Mesendoderm (in vitro differentiated cells): ENCODE measurements around the gene DNAH17. TPM values are rescaled to one million over a fixed set of nuclear protein-coding genes. Genes with fewer than 3 reads are reported as not detected.

Experiments
- DNase-seq: peaks from one replicate; pipeline ENCODE4 v3.0.0; 2013
- H2AK5ac ChIP-seq: 2 replicates; pipeline ENCODE4 v1.6.1; 2013; ENCODE audit warnings: low read length, inconsistent platforms
- H2BK120ac ChIP-seq: 2 replicates; pipeline ENCODE4 v1.6.1; 2013; ENCODE audit warnings: low read depth, mild to moderate bottlenecking, low read length, moderate library complexity, mixed read lengths
- H2BK15ac ChIP-seq: replicated peaks from 2 replicates; pipeline ENCODE4 v1.6.1; 2013; ENCODE audit warnings: low read depth, mild to moderate bottlenecking, moderate library complexity
- H2BK5ac ChIP-seq: 2 replicates; pipeline ENCODE4 v1.6.1; 2013; ENCODE audit warnings: low read length, inconsistent platforms
- H3K18ac ChIP-seq: 2 replicates; pipeline ENCODE4 v1.6.1; 2013; ENCODE audit warnings: mild to moderate bottlenecking, low read length, mixed read lengths
- H3K23ac ChIP-seq: one replicate; pipeline ENCODE4 v1.6.1; 2013; ENCODE audit warnings: low read length
- H3K27ac ChIP-seq: 2 replicates; pipeline ENCODE4 v1.5.1; 2013; ENCODE audit warnings: low read depth, mild to moderate bottlenecking, inconsistent platforms, low read length, moderate library complexity
- H3K27me3 ChIP-seq: 2 replicates; pipeline ENCODE4 v1.6.1; 2013; ENCODE audit warnings: low read length, control low read depth, mild to moderate bottlenecking, inconsistent platforms; ENCODE audit not compliant: insufficient read depth, poor library complexity
- H3K36me3 ChIP-seq: 2 replicates; pipeline ENCODE4 v1.6.1; 2013; ENCODE audit warnings: low read length, inconsistent platforms; ENCODE audit not compliant: control insufficient read depth, insufficient read depth
- H3K4ac ChIP-seq: one replicate; pipeline ENCODE4 v1.6.1; 2013; ENCODE audit warnings: low read depth, mild to moderate bottlenecking, low read length, moderate library complexity
- H3K4me1 ChIP-seq: 2 replicates; pipeline ENCODE4 v1.6.1; 2013; ENCODE audit warnings: low read depth, low read length, inconsistent platforms; ENCODE audit not compliant: control insufficient read depth
- H3K4me2 ChIP-seq: 2 replicates; pipeline ENCODE4 v1.6.1; 2013; ENCODE audit warnings: low read length
- H3K4me3 ChIP-seq: 2 replicates; pipeline ENCODE4 v1.5.1; 2013; ENCODE audit warnings: mild to moderate bottlenecking, low read length
- H3K56ac ChIP-seq: one replicate; pipeline ENCODE4 v1.6.1; 2013; ENCODE audit warnings: low read length
- H3K79me1 ChIP-seq: 2 replicates; pipeline ENCODE4 v1.6.1; 2013; ENCODE audit warnings: low read length, inconsistent platforms
- H3K79me2 ChIP-seq: 2 replicates; pipeline ENCODE4 v1.6.1; 2013; ENCODE audit warnings: mild to moderate bottlenecking, low read length; ENCODE audit not compliant: control insufficient read depth, insufficient read depth
- H3K9ac ChIP-seq: 2 replicates; pipeline ENCODE4 v1.6.1; 2013; ENCODE audit warnings: low read length, inconsistent platforms
- H4K5ac ChIP-seq: one replicate; pipeline ENCODE4 v1.6.1; 2013; ENCODE audit warnings: low read length
- H4K8ac ChIP-seq: one replicate; pipeline ENCODE4 v1.6.1; 2013; ENCODE audit warnings: low read depth, mild to moderate bottlenecking, control low read depth, low read length, moderate library complexity
- WGBS: extraction: QIAGEN DNeasy Blood & Tissue Kit; methylation state at CpG from one replicate; pipeline ENCODE4 v1.1.7; 2013; ENCODE audit warnings: low lambda C conversion rate, missing lambda C conversion rate; ENCODE audit not compliant: insufficient coverage; ENCODE audit errors: extremely low coverage; 5-methylcytosine and 5-hydroxymethylcytosine counted together
- small RNA-seq: library from polyadenylated mRNA; stranded (forward); fragments of <200 nt; extraction: miRNeasy Mini kit (QIAGEN cat#:217004); gene quantifications from one replicate; pipeline ENCODE3, GENCODE V24; 2013; ENCODE audit not compliant: insufficient read depth

Gene DNAH17

DNA sequence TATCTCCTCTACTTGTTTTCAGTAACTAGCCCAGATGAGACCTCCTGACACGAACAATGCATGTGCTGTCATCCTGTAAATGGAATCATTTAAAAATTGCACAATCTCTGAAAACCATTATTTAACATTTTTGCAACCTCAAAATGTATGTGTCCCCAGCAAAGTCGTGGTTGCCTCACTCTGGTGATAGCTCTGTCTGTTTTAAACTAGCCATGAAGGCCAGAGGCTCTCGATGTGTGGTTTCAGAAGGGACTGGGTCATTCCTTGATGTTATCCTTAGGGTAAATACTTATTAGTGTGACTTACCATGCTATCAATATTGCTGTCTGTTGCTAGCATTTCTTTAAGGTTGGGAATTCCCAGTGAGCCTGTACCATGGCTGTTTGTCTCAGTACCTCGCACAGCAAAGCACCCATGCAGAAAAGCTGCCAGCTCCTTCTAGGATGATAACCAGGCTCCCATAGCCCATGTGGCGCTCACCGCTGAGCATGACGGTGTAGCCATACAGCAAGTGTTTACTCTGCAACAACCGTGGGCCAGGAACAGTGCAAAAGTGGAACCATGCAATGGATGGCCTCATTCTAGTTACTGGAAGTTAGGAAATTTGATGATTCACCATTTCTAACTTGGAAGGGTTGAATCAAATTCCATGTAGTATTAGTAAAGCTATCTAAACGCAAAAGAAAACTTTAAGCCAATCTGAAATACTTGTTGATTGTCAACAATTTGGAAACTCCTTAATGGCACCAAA is 201.6 kb downstream of the DNAH17 start:
- peak overlapping the region; percentile 46 for H3K9ac ChIP-seq

GRCh38 chr17:78374631-78375274 is 202.4 kb downstream of the DNAH17 start:
- no peak overlapping the region for H4K5ac ChIP-seq

More for the DNA sequence above, 201.6 kb downstream of the DNAH17 start:
- WGBS = no CpG with 5 or more reads among the region's 9 CpGs
- Histone ChIP-seq H3K4ac (no peak overlapping the region), H4K5ac (no peak overlapping the region), H3K56ac (peak overlapping the region; percentile 85), H3K27me3 (no peaks in the 10 kb centered on the region), H3K4me2 (no peak overlapping the region), H2BK5ac (peak overlapping the region; percentile 26), H3K4me3 (no peak overlapping the region), H2BK120ac (no peak overlapping the region), H2BK15ac (peak overlapping the region; percentile 21), H3K79me2 (peaks cover 18% of the 10 kb centered on the region), H4K8ac (no peak overlapping the region), H2AK5ac (peak overlapping the region; percentile 95), H3K36me3 (no peaks in the 10 kb centered on the region), H3K27ac (peak overlapping the region; percentile 55), H3K4me1 (peaks cover 14% of the 10 kb centered on the region), H3K79me1 (peaks cover 9% of the 10 kb centered on the region), H3K23ac (no peak overlapping the region), H3K18ac (peak overlapping the region; percentile 19)
- DNase-seq = no peak

GRCh38 chr17:78374189-78374588 is 203.0 kb downstream of the DNAH17 start:
- Histone ChIP-seq H3K4me2 (no peak overlapping the region), H3K27ac (peak overlapping the region; percentile 55), H3K18ac (no peak overlapping the region), H3K79me1 (peaks cover 4% of the 10 kb centered on the region), H2AK5ac (no peak overlapping the region), H4K8ac (no peak overlapping the region), H2BK5ac (no peak overlapping the region), H3K4ac (no peak overlapping the region), H2BK120ac (no peak overlapping the region), H3K4me1 (peaks cover 15% of the 10 kb centered on the region), H3K56ac (no peak overlapping the region), H2BK15ac (no peak overlapping the region), H3K27me3 (no peaks in the 10 kb centered on the region), H4K5ac (no peak overlapping the region), H3K9ac (no peak overlapping the region), H3K4me3 (no peak overlapping the region), H3K36me3 (no peaks in the 10 kb centered on the region), H3K79me2 (peaks cover 5% of the 10 kb centered on the region), H3K23ac (no peak overlapping the region)
- DNase-seq = no peak
- no CpG with 5 or more reads among the region's 6 CpGs for whole genome bisulfite sequencing

More at GRCh38 chr17:78374631-78375274, 202.4 kb downstream of the DNAH17 start:
- Histone ChIP-seq H3K4me1 (peaks cover 13% of the 10 kb centered on the region), H3K4me3 (no peak overlapping the region), H3K4ac (peak overlapping the region; percentile 40), H2BK5ac (peak overlapping the region; percentile 47), H3K9ac (peak overlapping the region; percentile 46), H3K18ac (peak overlapping the region; percentile 19), H2BK15ac (no peak overlapping the region), H3K79me1 (peaks cover 5% of the 10 kb centered on the region), H3K4me2 (no peak overlapping the region), H2BK120ac (no peak overlapping the region), H3K23ac (no peak overlapping the region), H3K56ac (peak overlapping the region; percentile 85), H2AK5ac (no peak overlapping the region), H3K79me2 (peaks cover 11% of the 10 kb centered on the region), H3K27ac (peak overlapping the region; percentile 55), H3K27me3 (no peaks in the 10 kb centered on the region), H3K36me3 (no peaks in the 10 kb centered on the region), H4K8ac (no peak overlapping the region)
- DNase-seq = peak; percentile 96
- no CpG with 5 or more reads among the region's 14 CpGs for WGBS

Small RNAs within 50 kb of the gene (small RNA-seq; reads per million reads assigned to genes)
- gene RF00415 (not detected), gene RN7SL454P (not detected)
